ENCODE data around the gene CFAP157. TPM values are rescaled to one million over a fixed set of nuclear protein-coding genes. Genes with fewer than 3 reads are reported as not detected.

The CFAP157 gene
- total RNA-seq, 2 donors from 2014 or later, result 0.27 to 0.28 TPM

DNA sequence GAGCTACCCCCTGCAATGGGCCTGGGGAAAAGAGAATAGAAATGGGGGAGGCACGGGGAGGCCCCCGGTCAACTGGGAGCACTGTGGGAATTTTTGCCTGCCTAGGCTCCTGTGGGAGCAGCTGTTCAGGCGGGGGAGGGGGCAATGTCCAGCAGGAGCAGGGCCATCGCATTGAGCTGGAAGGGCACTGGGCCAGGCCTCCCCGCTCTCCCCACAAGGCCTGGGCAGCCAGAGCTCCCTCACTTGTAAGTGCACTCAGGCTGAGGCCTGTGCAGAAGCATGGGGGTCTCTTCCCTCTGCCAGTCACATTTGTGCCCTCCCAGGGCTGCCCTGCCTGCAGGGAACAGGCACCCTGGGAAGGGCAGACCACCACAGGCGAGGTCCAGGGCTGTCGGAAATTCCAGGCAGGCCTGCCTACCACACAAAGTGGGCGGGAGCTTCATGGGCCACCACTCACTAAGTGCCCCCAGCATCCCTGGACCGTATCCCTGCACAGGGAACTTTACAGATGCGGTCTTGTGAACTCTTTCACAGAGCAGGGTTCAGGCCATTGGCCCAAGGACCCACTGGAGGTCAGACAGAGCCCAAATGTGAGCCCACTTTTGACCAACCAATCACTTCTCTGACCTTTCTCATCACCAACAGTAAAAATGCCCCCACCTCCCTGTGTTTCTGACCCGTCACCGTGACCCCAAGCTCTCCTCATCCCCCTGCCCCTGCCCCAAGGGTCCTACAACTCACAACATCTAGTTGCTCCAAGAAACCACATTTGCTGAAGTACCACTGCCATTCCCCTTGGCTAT, 1.0 kb upstream of the CFAP157 start:
- H3K36me3 ChIP-seq, result no peaks in the 10 kb centered on the region
- no peak overlapping the region for H3K27ac ChIP-seq
- no peak for ATAC-seq (ENCODE audit: insufficient number of reproducible peaks, low FRiP score, low read depth)
- H3K9me3 ChIP-seq, result no peaks in the 10 kb centered on the region
- H3K27me3 ChIP-seq (replicated peaks; ENCODE audit: insufficient read depth), result no peaks in the 10 kb centered on the region
- no peaks in the 10 kb centered on the region for H3K4me1 ChIP-seq (ENCODE audit: control insufficient read depth in 1 of 2, low read depth in 2 of 2)
- no peak overlapping the region for H3K4me3 ChIP-seq
- DNase-seq (ENCODE audit: low spot score), result no peak
- TF ChIP-seq, protein P1, sequence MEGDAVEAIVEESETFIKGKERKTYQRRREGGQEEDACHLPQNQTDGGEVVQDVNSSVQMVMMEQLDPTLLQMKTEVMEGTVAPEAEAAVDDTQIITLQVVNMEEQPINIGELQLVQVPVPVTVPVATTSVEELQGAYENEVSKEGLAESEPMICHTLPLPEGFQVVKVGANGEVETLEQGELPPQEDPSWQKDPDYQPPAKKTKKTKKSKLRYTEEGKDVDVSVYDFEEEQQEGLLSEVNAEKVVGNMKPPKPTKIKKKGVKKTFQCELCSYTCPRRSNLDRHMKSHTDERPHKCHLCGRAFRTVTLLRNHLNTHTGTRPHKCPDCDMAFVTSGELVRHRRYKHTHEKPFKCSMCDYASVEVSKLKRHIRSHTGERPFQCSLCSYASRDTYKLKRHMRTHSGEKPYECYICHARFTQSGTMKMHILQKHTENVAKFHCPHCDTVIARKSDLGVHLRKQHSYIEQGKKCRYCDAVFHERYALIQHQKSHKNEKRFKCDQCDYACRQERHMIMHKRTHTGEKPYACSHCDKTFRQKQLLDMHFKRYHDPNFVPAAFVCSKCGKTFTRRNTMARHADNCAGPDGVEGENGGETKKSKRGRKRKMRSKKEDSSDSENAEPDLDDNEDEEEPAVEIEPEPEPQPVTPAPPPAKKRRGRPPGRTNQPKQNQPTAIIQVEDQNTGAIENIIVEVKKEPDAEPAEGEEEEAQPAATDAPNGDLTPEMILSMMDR (IDR thresholded peaks at IDR 0.05), result no peak

DNA sequence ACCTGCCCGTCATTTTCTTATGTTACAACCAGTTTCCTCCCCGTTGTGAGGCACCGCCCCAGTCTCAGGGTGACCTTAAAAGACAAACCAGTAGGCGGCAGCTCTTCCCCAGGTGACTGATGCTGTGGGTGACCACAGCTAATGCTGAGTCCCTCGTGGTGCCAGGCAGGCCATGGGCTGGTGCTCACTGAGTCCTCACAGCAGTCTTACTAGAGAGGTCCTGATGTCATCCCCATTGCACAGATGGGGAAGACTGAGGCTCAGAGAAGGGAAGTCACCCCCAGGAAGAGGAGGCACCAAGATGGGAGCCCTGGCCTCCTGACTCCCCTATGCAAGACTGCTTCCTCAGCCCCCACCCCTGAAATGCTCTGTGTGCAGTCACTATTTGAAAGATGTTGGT, 978 bp downstream of the CFAP157 start:
- TF ChIP-seq, protein P1 (IDR thresholded peaks at IDR 0.05), result no peak
- ATAC-seq (ENCODE audit: insufficient number of reproducible peaks, low FRiP score, low read depth) (no peak), DNase-seq (ENCODE audit: low spot score) (no peak)
- no peak overlapping the region for H3K4me3 ChIP-seq
- H3K27ac ChIP-seq, result no peak overlapping the region
- H3K4me1 ChIP-seq (ENCODE audit: control insufficient read depth in 1 of 2, low read depth in 2 of 2), result no peaks in the 10 kb centered on the region
- no peaks in the 10 kb centered on the region for H3K9me3 ChIP-seq
- no peaks in the 10 kb centered on the region for H3K27me3 ChIP-seq (replicated peaks; ENCODE audit: insufficient read depth)
- H3K36me3 ChIP-seq, result no peaks in the 10 kb centered on the region

DNA sequence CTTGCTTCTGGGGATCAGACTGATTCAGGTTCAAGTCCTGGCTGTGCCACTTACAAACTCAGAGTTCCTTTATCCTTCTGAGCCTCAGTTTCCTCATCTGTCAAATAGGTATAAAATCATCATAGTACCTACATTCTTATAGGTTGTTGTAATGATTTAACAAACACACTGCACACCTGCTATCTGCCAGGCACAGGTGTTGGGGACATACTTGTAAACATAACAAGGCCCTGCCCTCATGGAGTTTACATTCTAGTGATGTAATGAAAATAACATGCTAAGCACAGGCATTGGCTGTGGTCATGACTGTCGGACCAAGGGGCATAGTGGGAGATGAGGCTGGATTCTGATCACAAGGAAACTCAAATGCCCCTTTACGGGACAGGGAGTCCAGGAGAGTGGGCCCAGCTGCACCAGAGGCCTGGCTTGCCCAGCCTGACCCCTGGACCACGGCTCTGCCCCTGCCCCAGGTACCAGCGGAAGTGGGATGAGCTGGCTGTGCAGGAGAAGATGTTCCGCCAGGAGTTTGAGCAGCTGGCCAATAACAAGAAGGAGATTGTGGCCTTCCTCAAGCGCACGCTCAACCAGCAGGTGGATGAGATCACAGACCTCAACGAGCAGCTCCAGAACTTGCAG, 2.3 kb downstream of the CFAP157 start:
- DNase-seq (ENCODE audit: low spot score) (no peak), ATAC-seq (ENCODE audit: insufficient number of reproducible peaks, low FRiP score, low read depth) (no peak)
- Histone ChIP-seq H3K4me1 (ENCODE audit: control insufficient read depth in 1 of 2, low read depth in 2 of 2) (peaks cover 0 to under 1% of the 10 kb centered on the region in 2 donors), H3K27me3 (replicated peaks; ENCODE audit: insufficient read depth) (no peaks in the 10 kb centered on the region), H3K9me3 (no peaks in the 10 kb centered on the region), H3K4me3 (no peak overlapping the region), H3K27ac (no peak overlapping the region), H3K36me3 (no peaks in the 10 kb centered on the region)
- TF ChIP-seq, protein P1 (IDR thresholded peaks at IDR 0.05), result no peak

DNA sequence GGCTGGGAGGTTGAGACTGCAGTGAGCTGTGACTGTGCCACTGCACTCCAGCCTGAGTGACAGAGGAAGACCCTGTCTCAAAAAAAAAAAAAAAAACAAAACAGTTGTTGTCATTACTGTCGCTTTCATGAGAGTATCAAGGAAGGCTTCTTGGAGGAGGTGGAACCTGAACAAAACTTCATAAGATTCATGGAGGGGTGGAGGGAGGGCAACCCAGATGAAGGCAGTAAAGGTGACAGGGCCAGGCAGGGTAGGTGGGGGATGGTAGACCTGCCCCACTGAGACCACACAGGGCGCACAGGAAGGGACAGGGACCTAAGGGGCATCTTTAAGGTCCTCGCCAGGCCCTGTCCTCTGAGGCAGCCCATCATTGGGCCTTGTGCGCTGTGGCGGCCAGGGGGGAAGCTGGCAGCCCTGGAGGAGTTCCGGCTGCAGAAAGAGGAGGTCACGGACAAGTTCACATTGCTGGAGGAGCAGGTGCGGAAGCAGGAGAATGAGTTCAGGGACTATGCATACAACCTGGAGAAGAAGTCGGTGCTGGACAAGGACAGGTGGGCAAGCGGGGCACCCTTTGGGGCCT, 3.5 kb downstream of the CFAP157 start:
- TF ChIP-seq, protein P1 (IDR thresholded peaks at IDR 0.05), result no peak
- ATAC-seq (ENCODE audit: insufficient number of reproducible peaks, low FRiP score, low read depth), result no peak
- peaks cover 3 to 7% of the 10 kb centered on the region in 2 donors for H3K4me1 ChIP-seq (ENCODE audit: control insufficient read depth in 1 of 2, low read depth in 2 of 2)
- H3K27ac ChIP-seq, result no peak overlapping the region
- DNase-seq (ENCODE audit: low spot score), result no peak
- H3K27me3 ChIP-seq (replicated peaks; ENCODE audit: insufficient read depth), result no peaks in the 10 kb centered on the region
- H3K36me3 ChIP-seq, result no peaks in the 10 kb centered on the region
- H3K4me3 ChIP-seq, result no peak overlapping the region
- H3K9me3 ChIP-seq, result no peaks in the 10 kb centered on the region

DNA sequence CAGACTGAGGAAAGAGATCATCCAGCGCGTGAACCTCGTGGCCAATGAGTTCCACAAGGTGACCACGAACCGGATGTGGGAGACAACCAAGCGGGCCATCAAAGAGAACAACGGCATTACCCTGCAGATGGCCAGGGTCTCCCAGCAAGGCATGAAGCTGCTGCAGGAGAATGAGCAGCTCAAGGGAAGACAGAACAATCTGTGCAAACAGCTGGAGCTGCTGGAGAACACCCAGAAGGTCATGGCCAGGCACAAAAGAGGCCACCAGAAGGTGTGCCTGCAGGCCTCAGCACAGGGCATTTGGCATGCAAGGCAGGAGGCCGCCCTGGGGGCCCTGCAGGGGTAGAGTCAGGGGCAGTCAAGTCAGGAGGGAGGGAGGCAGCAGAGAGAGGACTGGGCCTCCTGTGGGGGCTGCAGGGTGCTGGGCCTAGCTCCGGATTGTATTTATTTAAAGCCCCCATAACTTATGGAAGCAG, 4.5 kb downstream of the CFAP157 start:
- Histone ChIP-seq H3K4me1 (ENCODE audit: control insufficient read depth in 1 of 2, low read depth in 2 of 2) (peaks cover 6 to 10% of the 10 kb centered on the region in 2 donors), H3K9me3 (no peaks in the 10 kb centered on the region), H3K27ac (no peak overlapping the region), H3K4me3 (no peak overlapping the region), H3K27me3 (replicated peaks; ENCODE audit: insufficient read depth) (no peaks in the 10 kb centered on the region), H3K36me3 (no peaks in the 10 kb centered on the region)
- TF ChIP-seq, protein P1 (IDR thresholded peaks at IDR 0.05), result no peak
- DNase-seq (ENCODE audit: low spot score) (no peak), ATAC-seq (ENCODE audit: insufficient number of reproducible peaks, low FRiP score, low read depth) (no peak)
